ENCODE results near the gene SLC5A12. TPM values are rescaled to one million over a fixed set of nuclear protein-coding genes. Genes with fewer than 3 reads are reported as not detected.

The SLC5A12 gene, protein sequence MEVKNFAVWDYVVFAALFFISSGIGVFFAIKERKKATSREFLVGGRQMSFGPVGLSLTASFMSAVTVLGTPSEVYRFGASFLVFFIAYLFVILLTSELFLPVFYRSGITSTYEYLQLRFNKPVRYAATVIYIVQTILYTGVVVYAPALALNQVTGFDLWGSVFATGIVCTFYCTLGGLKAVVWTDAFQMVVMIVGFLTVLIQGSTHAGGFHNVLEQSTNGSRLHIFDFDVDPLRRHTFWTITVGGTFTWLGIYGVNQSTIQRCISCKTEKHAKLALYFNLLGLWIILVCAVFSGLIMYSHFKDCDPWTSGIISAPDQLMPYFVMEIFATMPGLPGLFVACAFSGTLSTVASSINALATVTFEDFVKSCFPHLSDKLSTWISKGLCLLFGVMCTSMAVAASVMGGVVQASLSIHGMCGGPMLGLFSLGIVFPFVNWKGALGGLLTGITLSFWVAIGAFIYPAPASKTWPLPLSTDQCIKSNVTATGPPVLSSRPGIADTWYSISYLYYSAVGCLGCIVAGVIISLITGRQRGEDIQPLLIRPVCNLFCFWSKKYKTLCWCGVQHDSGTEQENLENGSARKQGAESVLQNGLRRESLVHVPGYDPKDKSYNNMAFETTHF
- polyA plus RNA-seq (ENCODE audit: insufficient read length in 12 of 12): 1 to 10 TPM in 1 of 12 donors, under 1 TPM in 10, not detected in 1; 0.04 to 6.0 (median 0.16) TPM
- long read RNA-seq, donor 1, full-length matches to known transcripts: 7 of 17 reads
- long read RNA-seq, donor 1, partial matches to known transcripts: 10 of 17 reads
- long read RNA-seq, donor 1, other reads (novel, unspliced or antisense): 0 of 17 reads
- long read RNA-seq, donor 2: 0 reads
- long read RNA-seq, donor 3: 0 reads
- long read RNA-seq, donor 4: 0 reads
- long read RNA-seq, donor 5: 0 reads
- long read RNA-seq, donor 6: 0 reads
- long read RNA-seq, donor 7: 0 reads
- long read RNA-seq, donor 8: 0 reads
- long read RNA-seq, donor 9: 0 reads
- long read RNA-seq, donor 10: 0 reads
- long read RNA-seq, donor 11: 0 reads

DNA sequence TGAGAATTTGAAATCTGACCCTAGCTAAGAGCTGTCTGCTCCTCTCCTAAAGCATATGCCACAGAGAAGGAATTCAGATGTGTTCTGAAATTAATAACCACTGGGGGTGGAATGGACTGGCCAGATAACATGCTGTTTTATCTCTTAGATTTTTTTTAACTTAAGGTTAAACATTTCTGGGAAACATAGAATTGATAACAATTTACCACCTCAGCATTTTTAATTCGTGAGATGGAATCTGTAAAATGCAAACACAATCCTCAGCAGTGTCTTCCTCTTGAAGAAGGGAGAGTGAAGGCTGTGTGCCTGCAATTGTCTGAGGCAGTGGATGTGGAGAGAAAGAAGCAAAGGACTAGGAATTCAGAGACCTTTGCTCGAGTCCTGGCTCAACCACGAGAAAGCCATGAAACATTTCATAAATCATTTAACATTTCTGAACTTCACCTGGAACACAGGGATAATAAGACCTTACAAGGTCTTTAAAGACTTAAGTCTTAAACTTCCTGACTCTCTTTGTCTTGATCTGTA is at the start of gene SLC5A12:
Gene SLC5A12, minus strand, starts transcription at position 113 of the 528 bp plus-strand sequence. CDS start 346 bp downstream, outside the sequence.
- DNase-seq: no peak

DNA sequence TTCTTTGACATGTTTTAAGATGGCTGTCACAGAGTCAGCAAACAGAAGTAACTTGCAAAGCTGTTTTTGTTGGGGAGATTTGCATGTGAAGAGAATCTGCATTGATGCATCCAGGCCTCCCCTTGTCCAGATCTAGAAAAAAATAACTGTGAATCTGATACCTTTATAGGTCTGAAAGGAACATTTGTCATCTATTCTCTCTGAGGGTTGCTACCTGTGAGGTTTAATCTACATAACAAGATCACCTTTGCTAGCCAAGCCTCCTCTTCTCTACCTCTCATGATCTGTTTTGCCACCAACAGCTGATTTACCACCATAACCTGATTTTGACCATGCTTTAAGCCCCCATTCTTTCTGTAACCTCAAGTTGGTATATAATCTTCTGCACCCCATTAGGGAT is 47.2 kb upstream of the SLC5A12 start:
- no peak for DNase-seq

DNA sequence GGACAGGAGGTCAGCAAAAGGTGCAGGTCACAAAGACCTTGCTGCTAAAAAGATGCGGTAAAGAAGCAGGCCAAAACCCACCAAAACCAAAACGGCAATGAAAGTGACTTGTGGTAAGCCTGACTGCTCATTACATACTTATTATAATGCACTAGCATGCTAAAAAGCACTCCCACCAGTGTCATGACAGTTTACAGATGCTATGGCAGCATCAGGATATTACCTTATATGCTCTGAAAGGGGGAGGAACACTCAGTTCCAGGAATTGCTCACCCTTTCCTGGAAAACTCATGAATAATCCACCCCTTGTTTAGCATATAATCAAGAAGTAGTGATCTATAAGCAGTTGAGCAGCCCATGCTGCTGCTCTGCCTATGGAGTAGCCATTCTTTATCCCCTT is 45.2 kb upstream of the SLC5A12 start:
- DNase-seq: no peak

DNA sequence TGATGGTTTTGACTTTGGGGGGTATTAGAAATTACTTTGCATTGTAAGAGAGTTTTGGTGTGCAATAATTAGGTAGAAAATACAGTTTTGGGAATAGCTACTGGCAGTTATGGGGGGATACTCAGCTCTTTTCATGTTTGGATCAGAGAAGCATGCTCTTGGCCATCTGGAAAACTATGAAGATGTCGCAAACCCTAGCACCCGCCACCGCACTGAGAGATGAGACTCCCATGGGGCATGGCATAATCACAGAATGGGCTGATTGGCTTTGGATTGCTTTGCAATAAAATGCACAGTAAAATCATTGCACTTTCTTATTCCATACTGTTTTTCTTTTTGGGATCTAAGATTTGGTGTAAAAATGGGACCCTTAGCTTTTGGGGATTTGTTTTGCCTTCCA is 43.5 kb upstream of the SLC5A12 start:
- DNase-seq: no peak

DNA sequence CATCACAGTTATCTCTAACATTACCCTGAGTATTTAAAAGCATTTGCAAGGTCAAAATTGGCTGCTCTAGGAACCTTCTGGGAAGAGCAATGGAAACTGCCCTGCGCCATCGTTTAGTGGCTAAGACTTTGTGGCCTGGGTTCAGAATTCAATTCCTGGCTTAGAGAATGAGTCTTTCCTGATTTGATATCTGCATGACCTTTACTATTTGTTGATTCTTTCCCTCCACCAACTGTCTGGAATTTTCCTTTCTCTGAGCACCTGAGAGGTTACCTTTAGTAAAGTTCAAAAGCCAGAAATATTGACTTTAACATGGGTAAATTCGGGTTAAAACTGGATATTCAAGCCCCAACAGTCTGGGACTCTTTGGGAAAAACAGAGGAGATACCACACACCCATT is 43.0 kb upstream of the SLC5A12 start:
- DNase-seq: no peak

DNA sequence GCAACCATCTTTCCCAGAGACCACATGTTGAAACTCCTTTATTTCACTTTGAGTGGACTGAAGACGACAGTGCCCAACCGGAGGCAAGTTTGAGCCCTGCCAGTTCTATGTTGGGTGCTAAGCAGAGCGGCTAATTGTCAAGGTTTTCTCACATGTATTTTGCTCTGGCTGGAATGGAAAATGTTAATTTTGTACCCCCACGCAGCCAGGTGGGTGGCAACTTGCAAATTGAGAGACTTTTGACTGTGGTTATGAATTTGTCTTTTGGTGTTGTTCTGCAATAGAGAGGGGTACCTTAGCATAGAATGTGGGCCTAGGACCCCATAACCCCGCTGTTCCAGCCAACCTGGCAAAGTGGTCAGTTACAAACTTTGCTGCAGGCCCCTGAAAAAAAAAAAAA is 42.5 kb upstream of the SLC5A12 start:
- DNase-seq: no peak

DNA sequence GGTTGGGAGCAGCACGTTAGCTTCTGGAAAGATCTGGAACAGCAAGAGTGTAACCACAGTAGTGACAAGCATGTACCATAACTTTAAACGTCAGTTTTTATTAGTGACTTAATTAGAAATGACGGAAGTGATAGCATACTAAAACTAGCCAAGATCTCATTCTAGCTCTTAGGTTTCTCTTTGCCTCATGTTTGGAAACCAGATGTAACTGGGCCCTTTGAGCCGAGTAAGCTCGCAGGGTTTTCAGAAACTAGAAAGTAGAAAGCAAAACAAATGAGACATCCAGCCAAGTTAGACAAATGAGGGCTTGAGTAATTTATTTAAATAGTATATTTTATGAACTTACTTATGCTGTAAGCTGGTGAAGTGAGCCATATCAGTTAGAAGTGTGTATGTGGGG is 40.2 kb upstream of the SLC5A12 start:
- no peak for DNase-seq

DNA sequence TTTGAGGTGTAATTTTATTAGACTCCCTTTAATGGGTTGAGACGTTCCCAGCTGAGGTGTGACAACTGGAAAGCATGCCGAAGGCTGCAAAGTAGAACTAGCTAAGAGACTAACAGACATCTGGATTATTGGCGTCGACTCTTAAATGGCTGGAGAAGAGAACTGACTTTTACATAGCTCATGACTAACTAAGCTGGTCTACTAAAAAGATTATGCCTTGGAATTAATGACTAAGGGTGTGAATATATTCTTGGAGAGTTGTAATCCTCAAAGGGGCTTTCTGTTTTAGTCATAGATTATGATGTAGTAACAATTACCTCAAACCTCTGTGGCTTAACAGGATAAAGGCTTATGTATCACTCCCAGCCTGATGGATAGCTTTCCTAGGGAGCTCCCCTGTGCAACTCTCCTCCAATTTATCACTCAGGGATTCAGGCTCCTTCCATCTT is 39.5 kb upstream of the SLC5A12 start:
- no peak for DNase-seq

DNA sequence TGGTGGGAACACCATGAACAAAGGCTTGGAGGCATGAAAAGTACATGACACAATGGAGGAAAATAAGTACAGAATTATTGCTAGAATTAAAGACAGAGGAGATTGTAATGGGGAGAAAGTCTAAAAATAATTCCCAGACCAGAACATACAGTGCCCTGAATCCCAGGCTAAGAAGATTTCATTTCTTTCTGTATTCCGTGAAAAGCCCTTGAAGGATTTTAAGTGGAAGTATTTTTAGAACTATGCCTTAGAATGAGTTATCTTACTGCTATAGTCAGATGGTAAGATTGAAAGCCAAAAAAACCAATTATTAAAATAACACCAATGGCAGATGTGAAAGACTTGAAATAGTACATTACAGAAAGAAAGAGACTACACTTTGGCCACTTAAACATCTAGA is 36.1 kb upstream of the SLC5A12 start:
- DNase-seq: no peak

DNA sequence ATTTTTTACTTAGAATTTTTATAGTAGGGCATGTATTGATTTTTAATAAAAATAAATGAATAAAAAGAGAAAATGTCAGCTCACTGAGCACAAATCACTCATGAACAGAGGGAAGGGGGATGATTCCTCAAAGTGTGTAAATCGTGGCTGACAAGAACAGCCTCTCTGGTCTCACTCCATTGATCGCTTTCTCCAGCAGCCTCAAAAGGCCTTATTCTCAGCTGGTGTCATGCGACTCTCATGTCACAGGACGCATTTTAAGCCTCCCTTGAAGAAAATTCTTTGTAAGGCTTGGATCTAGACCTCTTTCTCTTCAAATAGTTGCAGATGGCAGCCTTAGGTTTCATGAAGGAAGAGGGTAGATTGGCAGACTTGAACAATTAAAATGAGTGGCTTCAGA is 33.9 kb upstream of the SLC5A12 start:
- no peak for DNase-seq

DNA sequence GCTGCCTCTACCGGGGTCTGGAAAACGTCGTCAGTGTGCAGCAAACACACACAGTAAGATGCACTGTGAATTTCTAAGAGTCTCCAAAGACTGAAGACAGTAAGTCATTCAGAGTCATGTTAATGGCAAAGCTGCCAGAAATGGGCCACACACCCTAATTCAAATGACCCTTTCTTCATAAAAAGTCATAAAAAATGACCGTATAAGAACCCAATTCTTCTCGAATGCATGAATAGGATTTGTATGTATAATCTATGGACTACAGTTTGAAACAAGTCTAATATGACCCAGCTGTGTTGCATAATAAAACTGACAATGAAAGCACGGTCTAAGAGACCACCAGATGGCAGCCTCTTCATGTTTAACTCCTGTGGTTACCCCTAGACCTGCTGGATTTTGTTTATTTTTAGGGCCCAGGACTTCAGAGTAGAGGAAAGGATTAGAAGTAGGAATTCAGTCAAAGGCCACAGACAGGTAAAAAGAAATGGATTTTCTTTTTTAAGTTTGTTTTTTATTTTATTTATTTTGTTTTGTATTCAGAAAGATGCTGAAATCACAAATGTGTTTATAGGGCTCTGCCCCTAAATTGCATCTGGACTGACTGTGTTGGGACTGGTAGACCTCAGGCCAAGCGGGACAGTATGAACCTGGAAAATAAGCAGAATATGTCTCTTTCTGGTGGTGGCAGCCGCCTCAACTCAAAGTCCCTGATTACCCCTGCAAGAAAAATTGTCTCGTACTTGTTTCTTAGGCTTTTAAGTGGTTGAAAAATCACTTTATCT is 32.1 kb upstream of the SLC5A12 start:
- peak; percentile 80 for DNase-seq

DNA sequence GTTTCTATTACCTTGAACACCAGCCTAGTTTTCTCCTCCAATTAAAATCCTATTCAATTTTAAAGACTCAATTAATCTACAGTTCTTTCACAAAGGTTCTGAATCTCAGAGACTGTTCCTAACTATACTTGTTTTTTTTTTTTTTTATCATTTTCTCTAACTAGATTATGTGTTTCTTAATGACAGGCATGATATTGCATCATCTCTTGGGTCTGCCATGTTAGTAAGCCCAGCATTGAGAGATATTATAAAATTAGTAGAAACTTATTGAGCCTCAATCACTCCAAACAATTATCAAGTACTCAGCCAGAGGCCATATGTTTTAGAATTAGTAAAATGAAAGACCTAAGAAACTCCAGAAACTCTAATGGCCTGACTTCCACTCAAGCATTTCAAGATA is 28.1 kb upstream of the SLC5A12 start:
- DNase-seq: no peak

DNA sequence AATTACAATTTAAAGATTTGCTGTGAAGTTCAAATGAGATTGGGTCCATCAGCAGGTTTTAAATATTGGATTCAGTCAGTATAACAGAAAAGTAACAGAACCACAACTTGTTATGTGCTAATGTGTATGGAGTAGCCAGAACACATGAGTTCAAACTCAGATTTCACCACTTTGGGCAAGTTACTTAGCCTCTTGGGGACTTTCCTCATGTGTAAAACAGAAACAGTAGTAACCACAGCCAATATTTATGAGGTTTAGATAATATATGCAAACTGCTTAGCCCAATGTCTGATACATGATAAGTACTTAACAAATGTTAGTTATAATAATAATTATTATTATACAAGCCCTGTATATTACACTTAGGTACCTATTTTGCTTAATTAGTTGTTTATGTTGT is 21.8 kb upstream of the SLC5A12 start:
- DNase-seq: no peak

DNA sequence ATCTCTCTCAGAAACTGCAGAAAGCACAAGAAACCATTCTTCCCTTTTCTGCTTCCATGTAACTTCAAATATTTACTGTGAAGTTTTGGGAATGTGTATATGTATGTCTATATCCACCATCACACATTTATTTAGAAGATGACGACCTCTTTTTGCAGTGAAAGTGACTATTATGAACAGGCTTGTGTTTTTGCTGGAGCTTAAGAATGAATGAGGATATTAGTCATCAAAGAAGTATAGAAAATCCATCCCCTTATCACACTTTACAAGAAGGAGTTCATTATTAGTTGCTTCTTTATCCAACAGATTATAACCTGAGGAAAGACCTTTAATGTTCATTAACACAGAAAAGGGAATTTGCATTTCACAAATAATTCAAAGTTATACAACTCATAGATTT is 21.1 kb upstream of the SLC5A12 start:
- DNase-seq: no peak

DNA sequence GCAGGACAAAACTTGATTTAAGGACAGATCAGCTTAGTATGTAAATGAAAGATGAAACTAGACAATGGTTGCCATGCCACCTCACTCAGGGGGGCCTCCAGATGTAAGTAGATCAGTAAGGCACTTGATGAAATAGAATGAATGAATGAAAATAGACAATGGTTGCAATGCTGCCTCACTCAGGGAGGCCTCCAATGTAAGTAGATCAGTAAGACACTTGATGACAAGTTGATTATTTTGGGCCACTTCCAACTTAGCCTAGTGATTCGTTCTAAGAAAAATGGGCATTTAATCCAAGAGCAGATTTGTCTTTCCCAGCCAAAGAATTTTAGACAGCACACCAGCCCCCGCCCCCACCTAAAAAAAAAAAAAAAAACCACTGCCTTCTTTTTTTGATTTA is 19.2 kb upstream of the SLC5A12 start:
- DNase-seq: no peak

DNA sequence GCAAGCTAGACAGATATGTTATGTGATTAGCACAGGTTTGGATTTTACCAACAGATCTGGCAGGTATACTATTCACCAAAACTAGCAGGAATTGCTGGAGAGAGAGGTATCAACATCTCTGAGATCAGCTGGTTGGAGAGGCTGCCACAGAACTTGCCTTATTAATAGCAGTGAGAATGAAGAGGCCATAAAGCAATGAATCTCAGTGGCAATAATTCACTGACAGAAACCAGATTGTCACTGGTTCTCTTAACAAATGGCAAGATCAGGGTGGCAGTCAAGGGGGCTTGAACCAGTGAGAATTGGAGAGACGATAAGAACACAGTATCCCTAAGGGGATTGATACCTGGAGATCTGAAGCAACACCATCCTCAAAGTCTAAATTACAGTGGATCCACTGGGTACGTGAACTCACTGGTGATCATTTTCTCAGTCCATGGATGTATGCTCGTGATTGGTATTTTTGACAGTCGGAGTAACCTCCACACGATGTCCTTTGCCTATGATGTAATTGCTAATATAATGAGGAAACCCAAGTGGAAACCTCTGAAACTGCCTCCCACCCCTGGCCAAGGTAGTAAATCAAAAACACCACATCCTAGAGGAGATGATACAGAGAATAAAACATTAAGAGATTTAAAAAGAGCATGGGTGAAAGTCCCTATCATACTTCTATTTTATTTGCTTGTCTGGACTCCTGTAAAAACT is 17.7 kb upstream of the SLC5A12 start:
- DNase-seq: no peak

DNA sequence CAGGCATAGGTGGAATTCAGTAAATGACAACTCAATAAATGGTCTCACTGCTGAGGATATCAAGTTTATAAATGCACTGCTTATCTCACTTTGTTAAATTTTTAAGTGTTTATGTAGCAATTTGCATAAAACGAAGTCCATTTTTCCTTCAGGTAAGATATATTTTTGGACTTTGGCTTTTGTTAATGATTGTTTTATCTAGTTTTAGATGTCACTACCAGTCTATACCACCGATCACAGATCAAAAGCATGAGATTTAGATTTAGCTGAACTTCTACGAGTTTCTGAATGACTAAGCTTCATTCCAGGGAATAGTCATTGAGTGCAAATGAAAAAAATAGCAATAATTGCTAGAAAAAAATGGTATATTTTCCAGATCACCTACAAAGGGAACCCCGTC is 12.8 kb upstream of the SLC5A12 start:
- no peak for DNase-seq

DNA sequence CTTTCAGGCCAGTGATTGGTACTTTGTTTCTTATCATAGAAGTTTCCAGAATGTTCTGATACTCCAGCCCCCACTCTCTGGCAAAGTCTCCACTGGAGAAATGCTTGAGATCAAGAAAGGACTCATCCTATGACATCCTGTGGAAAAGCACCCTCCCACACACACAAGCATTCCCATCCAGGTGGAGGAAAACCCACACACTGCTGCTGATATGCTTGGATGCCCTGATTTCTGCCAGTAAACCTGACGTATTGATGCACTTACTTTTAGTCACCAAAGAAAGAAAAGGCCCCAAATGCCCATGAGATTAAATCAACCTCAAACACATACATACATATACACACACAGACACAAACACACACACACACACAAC is 9.2 kb upstream of the SLC5A12 start:
- DNase-seq: no peak

DNA sequence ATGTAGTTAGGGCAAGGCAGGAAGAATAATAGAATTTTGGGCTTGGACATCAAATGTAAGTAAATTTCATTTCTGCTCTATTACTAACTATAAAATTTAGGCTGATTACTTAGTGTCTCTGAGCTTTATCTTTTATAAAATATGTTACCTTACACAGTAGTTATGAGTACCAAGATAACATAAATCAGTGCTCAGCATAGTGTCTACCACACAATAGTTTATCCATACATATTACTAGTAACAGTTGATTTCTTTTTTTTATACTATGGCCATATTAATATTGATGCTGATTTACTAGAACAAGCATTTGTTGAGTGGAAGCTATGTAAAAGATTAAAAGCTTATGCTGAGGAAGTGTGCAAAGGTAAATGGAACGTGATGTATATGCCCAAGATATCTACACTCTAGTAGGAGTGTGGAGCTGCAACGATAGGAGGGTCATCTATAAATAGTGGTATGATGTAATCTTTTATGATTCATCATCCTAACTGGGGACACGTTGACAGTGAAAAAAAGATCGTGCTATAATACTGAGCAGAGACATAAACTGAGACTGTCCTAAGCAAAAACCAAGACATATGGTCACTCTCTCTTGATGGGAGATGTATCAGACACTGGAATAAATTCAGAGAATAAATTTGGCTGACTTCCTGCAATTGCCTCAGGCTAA is 8.7 kb upstream of the SLC5A12 start:
- DNase-seq: no peak

DNA sequence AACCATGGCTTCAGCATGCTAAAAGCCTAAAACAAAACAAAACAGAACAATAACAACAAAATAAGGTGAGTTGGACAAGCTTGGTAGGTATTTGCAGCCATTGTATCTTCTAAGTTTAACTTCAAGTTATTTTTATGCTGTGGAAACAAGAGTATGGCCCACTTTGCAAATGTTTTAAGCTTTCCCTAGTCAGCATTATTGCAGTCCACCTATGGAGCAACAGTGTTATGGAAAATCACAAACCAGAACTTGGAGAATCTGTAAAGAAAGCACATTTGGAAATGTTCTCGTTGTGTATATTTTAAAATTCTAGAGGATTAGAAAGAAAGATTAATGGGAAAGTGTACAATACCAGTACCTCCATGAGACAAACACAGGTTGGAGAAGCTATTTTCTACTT is 7.4 kb upstream of the SLC5A12 start:
- DNase-seq: no peak
